Karpas-422 (cell line): ENCODE measurements around the gene NLRC4. TPM values are rescaled to one million over a fixed set of nuclear protein-coding genes. Genes with fewer than 3 reads are reported as not detected.

Experiments used
- DNase-seq: peaks from one replicate; pipeline ENCODE4 v3.0.0-alpha.2; 2015
- H2AFZ ChIP-seq: fragments of 200-600 bp; sonication (generic); 2 replicates; pipeline ENCODE4 v1.6.1; 2014; ENCODE audit warnings: antibody characterized with exemption, low read length, mixed read lengths
- H3K27ac ChIP-seq: fragments of 200-600 bp; sonication (generic); 2 replicates; pipeline ENCODE4 v1.5.1; 2014; ENCODE audit warnings: mild to moderate bottlenecking, low read length, moderate library complexity
- H3K27me3 ChIP-seq: fragments of 200-600 bp; sonication (generic); 2 replicates; pipeline ENCODE4 v1.6.1; 2014; ENCODE audit warnings: low read length, mixed read lengths
- H3K36me3 ChIP-seq: fragments of 200-600 bp; sonication (generic); 2 replicates; pipeline ENCODE4 v1.6.1; 2014; ENCODE audit warnings: low read length, mixed read lengths; ENCODE audit not compliant: insufficient read depth
- H3K4me1 ChIP-seq: fragments of 200-600 bp; sonication (generic); 2 replicates; pipeline ENCODE4 v1.6.1; 2014; ENCODE audit warnings: mild to moderate bottlenecking, low read length, mixed read lengths
- H3K4me2 ChIP-seq: fragments of 200-600 bp; sonication (generic); 2 replicates; pipeline ENCODE4 v1.6.1; 2014; ENCODE audit warnings: low read length, low read depth, mild to moderate bottlenecking; ENCODE audit not compliant: poor library complexity, severe bottlenecking
- H3K4me3 ChIP-seq: fragments of 200-600 bp; sonication (generic); 2 replicates; pipeline ENCODE4 v1.5.1; 2014; ENCODE audit warnings: mild to moderate bottlenecking, antibody characterized with exemption, low read length, mixed read lengths
- H3K79me2 ChIP-seq: fragments of 200-600 bp; sonication (generic); 2 replicates; pipeline ENCODE4 v1.6.1; 2014; ENCODE audit warnings: mild to moderate bottlenecking, low read length, mixed read lengths
- H3K9ac ChIP-seq: fragments of 200-600 bp; sonication (generic); 2 replicates; pipeline ENCODE4 v1.6.0; 2014; ENCODE audit warnings: low read length
- H3K9me2 ChIP-seq: fragments of 200-600 bp; sonication (generic), shearing (Covaris generic); replicated peaks from 2 replicates; pipeline ENCODE4 v1.6.0; 2014; ENCODE audit warnings: mild to moderate bottlenecking, low read length, moderate library complexity; ENCODE audit not compliant: insufficient read depth
- H3K9me3 ChIP-seq: fragments of 300-700, 200-600 bp; sonication (generic); 2 replicates; pipeline ENCODE4 v1.6.1; 2014; ENCODE audit warnings: low read length, mixed read lengths
- H4K20me1 ChIP-seq: fragments of 200-600 bp; sonication (generic); 2 replicates; pipeline ENCODE4 v1.6.1; 2014; ENCODE audit warnings: mild to moderate bottlenecking, antibody characterized with exemption, low read length, low read depth; ENCODE audit not compliant: insufficient read depth
- total RNA-seq: library from RNA; depleted of rRNA; stranded (reverse); fragments of >200 nt; shearing (Covaris generic); gene quantifications from 2 replicates; pipeline ENCODE4 v1.2.3, GENCODE V29; 2014; ENCODE audit warnings: low replicate concordance

The NLRC4 gene
- total RNA-seq, 1 experiment from 2014 or later = 1.6 TPM

GRCh38 chr2:32260376-32260775 lies 4.3 kb downstream of the NLRC4 start:
- no peak for DNase-seq
- peaks cover 31% of the 10 kb centered on the region for H3K4me1 ChIP-seq
- H3K9ac ChIP-seq = no peak overlapping the region
- H3K9me3 ChIP-seq = no peaks in the 10 kb centered on the region
- H3K27ac ChIP-seq = no peak overlapping the region
- H3K4me2 ChIP-seq = no peak overlapping the region
- no peaks in the 10 kb centered on the region for H3K36me3 ChIP-seq
- H4K20me1 ChIP-seq = no peaks in the 10 kb centered on the region
- H3K27me3 ChIP-seq = no peaks in the 10 kb centered on the region
- no peak overlapping the region for H2AFZ ChIP-seq
- H3K4me3 ChIP-seq = no peak overlapping the region
- H3K79me2 ChIP-seq = no peaks in the 10 kb centered on the region
- H3K9me2 ChIP-seq = no peaks in the 10 kb centered on the region

- DNase-seq = no peak
- Histone ChIP-seq H3K9me3 (no peaks in the 10 kb centered on the region), H3K4me1 (peaks cover 10% of the 10 kb centered on the region), H3K9ac (no peak overlapping the region), H3K79me2 (no peaks in the 10 kb centered on the region), H4K20me1 (no peaks in the 10 kb centered on the region), H3K27ac (no peak overlapping the region), H3K36me3 (no peaks in the 10 kb centered on the region), H3K4me2 (no peak overlapping the region), H2AFZ (0 out of 2 replicates have a peak overlapping the region, but pooled peaks have one; percentile 74), H3K4me3 (no peak overlapping the region), H3K9me2 (no peaks in the 10 kb centered on the region), H3K27me3 (no peaks in the 10 kb centered on the region)
These were observed 6.4 kb downstream of the NLRC4 start for GRCh38 chr2:32258242-32258641.

GRCh38 chr2:32250290-32250689 lies 14.4 kb downstream of the NLRC4 start:
- Histone ChIP-seq H3K4me2 (no peak overlapping the region), H3K36me3 (no peaks in the 10 kb centered on the region), H3K4me3 (no peak overlapping the region), H3K4me1 (no peaks in the 10 kb centered on the region), H3K9me3 (no peaks in the 10 kb centered on the region), H4K20me1 (no peaks in the 10 kb centered on the region), H2AFZ (no peak overlapping the region), H3K27ac (no peak overlapping the region), H3K9ac (no peak overlapping the region), H3K9me2 (no peaks in the 10 kb centered on the region), H3K27me3 (no peaks in the 10 kb centered on the region), H3K79me2 (no peaks in the 10 kb centered on the region)
- DNase-seq = no peak

- no peak overlapping the region for H3K4me2 ChIP-seq
- no peaks in the 10 kb centered on the region for H3K9me3 ChIP-seq
- H3K27ac ChIP-seq = no peak overlapping the region
- no peak overlapping the region for H3K4me3 ChIP-seq
- H3K79me2 ChIP-seq = no peaks in the 10 kb centered on the region
- H3K4me1 ChIP-seq = no peaks in the 10 kb centered on the region
- no peak overlapping the region for H2AFZ ChIP-seq
- no peak for DNase-seq
- H3K9ac ChIP-seq = no peak overlapping the region
- H3K27me3 ChIP-seq = no peaks in the 10 kb centered on the region
- H3K9me2 ChIP-seq = no peaks in the 10 kb centered on the region
- H4K20me1 ChIP-seq = no peaks in the 10 kb centered on the region
- H3K36me3 ChIP-seq = no peaks in the 10 kb centered on the region
These were observed 14.9 kb downstream of the NLRC4 start for GRCh38 chr2:32249731-32250236.

DNA sequence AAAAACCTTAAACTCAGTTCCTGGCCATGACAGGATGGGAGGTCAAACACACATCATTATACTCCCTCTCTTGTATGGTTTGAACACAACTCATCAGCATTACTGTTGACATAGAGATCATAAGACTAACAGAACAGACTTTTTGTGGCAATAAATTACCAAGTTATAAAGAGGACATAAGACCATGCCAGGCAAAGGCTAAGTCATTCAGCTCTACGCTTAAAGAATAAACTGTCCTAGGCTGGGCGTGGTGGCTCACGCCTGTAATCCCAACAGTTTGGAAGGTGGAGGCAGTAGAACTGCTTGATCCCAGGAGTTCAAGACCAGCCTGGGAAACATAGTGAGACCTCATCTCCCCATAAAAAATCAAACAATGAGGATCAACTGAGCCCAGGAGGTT lies 16.4 kb downstream of the NLRC4 start:
- Histone ChIP-seq H3K4me1 (no peaks in the 10 kb centered on the region), H3K27ac (no peak overlapping the region), H3K36me3 (no peaks in the 10 kb centered on the region), H2AFZ (no peak overlapping the region), H3K27me3 (no peaks in the 10 kb centered on the region), H4K20me1 (no peaks in the 10 kb centered on the region), H3K4me3 (no peak overlapping the region), H3K79me2 (no peaks in the 10 kb centered on the region), H3K4me2 (no peak overlapping the region), H3K9me2 (no peaks in the 10 kb centered on the region), H3K9ac (no peak overlapping the region), H3K9me3 (no peaks in the 10 kb centered on the region)
- DNase-seq = no peak

DNA sequence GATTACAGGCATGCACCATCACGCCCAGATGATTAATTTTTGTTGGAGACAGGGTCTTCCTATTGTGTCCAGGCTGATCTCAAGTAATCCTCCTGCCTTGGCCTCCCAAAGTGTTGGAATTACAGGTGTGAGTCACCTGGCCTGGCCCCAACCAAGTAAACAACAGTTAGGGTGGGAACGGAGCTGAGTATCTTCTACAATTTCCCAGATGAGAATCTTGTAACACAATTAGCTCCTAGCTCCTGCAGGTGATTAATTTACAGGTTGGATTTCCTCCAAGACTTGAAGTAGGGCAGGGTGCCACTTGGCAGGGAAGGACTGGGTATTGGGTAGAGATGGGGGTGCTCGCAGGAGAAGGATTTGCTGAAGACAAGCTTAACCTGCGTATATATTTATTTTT lies 17.8 kb downstream of the NLRC4 start:
- H3K4me2 ChIP-seq = no peak overlapping the region
- no peaks in the 10 kb centered on the region for H3K9me2 ChIP-seq
- no peak overlapping the region for H3K4me3 ChIP-seq
- no peaks in the 10 kb centered on the region for H3K36me3 ChIP-seq
- H3K4me1 ChIP-seq = no peaks in the 10 kb centered on the region
- no peak for DNase-seq
- H3K9me3 ChIP-seq = no peaks in the 10 kb centered on the region
- H3K79me2 ChIP-seq = no peaks in the 10 kb centered on the region
- no peaks in the 10 kb centered on the region for H3K27me3 ChIP-seq
- no peak overlapping the region for H3K9ac ChIP-seq
- no peaks in the 10 kb centered on the region for H4K20me1 ChIP-seq
- H3K27ac ChIP-seq = no peak overlapping the region
- H2AFZ ChIP-seq = no peak overlapping the region

GRCh38 chr2:32242331-32242730 lies 22.4 kb downstream of the NLRC4 start:
- H2AFZ ChIP-seq = no peak overlapping the region
- H3K4me2 ChIP-seq = no peak overlapping the region
- H3K9me3 ChIP-seq = no peaks in the 10 kb centered on the region
- H3K9ac ChIP-seq = no peak overlapping the region
- no peaks in the 10 kb centered on the region; the same call in 1 of the 2 replicates for H3K36me3 ChIP-seq
- H3K27me3 ChIP-seq = no peaks in the 10 kb centered on the region
- no peak for DNase-seq
- H3K4me3 ChIP-seq = no peak overlapping the region
- H3K9me2 ChIP-seq = no peaks in the 10 kb centered on the region
- no peak overlapping the region for H3K27ac ChIP-seq
- H3K4me1 ChIP-seq = no peaks in the 10 kb centered on the region
- no peaks in the 10 kb centered on the region for H3K79me2 ChIP-seq
- H4K20me1 ChIP-seq = no peaks in the 10 kb centered on the region

DNA sequence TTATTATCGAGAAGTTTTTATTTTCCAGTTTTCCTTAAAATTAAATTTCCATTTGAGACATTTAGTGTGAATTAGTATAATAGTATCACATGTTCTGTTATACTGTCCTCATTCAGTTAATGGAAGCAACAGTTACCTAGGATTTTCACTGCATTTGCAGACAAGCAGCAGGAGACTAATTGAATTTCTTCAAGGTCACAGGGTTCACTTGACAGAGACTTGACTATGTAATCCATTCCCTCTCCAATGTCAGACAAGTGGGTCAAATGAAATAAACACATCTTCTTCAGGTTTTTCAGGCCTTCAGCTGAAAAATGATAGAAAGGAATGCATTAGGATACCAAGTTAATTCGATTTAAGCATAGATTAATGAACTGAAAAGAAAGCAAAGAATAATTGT lies 26.7 kb downstream of the NLRC4 start:
- DNase-seq = no peak
- Histone ChIP-seq H3K9ac (no peak overlapping the region), H3K4me1 (no peaks in the 10 kb centered on the region), H4K20me1 (no peaks in the 10 kb centered on the region), H3K4me3 (no peak overlapping the region), H3K27ac (no peak overlapping the region), H3K9me2 (no peaks in the 10 kb centered on the region), H3K36me3 (peaks cover 15% of the 10 kb centered on the region; the same call in 1 of the 2 replicates), H2AFZ (no peak overlapping the region), H3K9me3 (peaks cover 8% of the 10 kb centered on the region; the same call in 1 of the 2 replicates), H3K27me3 (no peaks in the 10 kb centered on the region), H3K4me2 (no peak overlapping the region), H3K79me2 (no peaks in the 10 kb centered on the region)

GRCh38 chr2:32237488-32237887 lies 27.2 kb downstream of the NLRC4 start:
- no peaks in the 10 kb centered on the region for H4K20me1 ChIP-seq
- H3K4me1 ChIP-seq = no peaks in the 10 kb centered on the region
- H3K27ac ChIP-seq = no peak overlapping the region
- H3K9me3 ChIP-seq = peaks cover 8% of the 10 kb centered on the region; the same call in 1 of the 2 replicates
- no peak overlapping the region for H2AFZ ChIP-seq
- no peak overlapping the region for H3K4me3 ChIP-seq
- no peaks in the 10 kb centered on the region for H3K79me2 ChIP-seq
- no peaks in the 10 kb centered on the region for H3K27me3 ChIP-seq
- H3K9ac ChIP-seq = no peak overlapping the region
- no peak overlapping the region for H3K4me2 ChIP-seq
- H3K9me2 ChIP-seq = no peaks in the 10 kb centered on the region
- DNase-seq = no peak
- peaks cover 15% of the 10 kb centered on the region; the same call in 1 of the 2 replicates for H3K36me3 ChIP-seq
